HL-60 (cell line): Measurements from ENCODE around the gene NPR2.

Source experiments
- CTCF ChIP-seq: IDR thresholded peaks from one replicate; pipeline ENCODE4 v1.5.1; 2011; ENCODE audit warnings: low read length, control low read depth, inconsistent platforms; ENCODE audit not compliant: insufficient read depth
- GABPA ChIP-seq: IDR thresholded peaks from 2 replicates; pipeline ENCODE4 v1.6.1; 2012; ENCODE audit warnings: low read depth
- POLR2AphosphoS5 ChIP-seq: IDR thresholded peaks from 2 replicates; pipeline ENCODE4 v1.6.1; 2012; ENCODE audit warnings: low read depth
- REST ChIP-seq: IDR thresholded peaks from 2 replicates; pipeline ENCODE4 v1.6.1; 2012; ENCODE audit warnings: low read depth; ENCODE audit not compliant: insufficient replicate concordance
- SPI1 ChIP-seq: IDR thresholded peaks from 2 replicates; pipeline ENCODE4 v1.6.1; 2012; ENCODE audit warnings: low read depth, mild to moderate bottlenecking, borderline replicate concordance

- TF ChIP-seq CTCF (no peak), REST (no peak), GABPA (no peak), POLR2AphosphoS5 (no peak), SPI1 (no peak)
These were observed 2.1 kb downstream of the NPR2 start for GRCh38 chr9:35793461-35793860.
